GF-D8 (cell line): ENCODE data around the gene OPN1SW.
A peak's percentile ranks its signal among the peaks of the same experiment; 100 is the strongest.

Experiments used
- DNase-seq: peaks from one replicate; lab custom pipeline; 2025; lab: John Stamatoyannopoulos, UW

Gene OPN1SW

GRCh38 chr7:128757203-128757602 is 18.4 kb downstream of the OPN1SW start:
- DNase-seq = no peak

- DNase-seq = no peak
These were observed 19.6 kb downstream of the OPN1SW start for GRCh38 chr7:128755819-128756476.

- DNase-seq = no peak
These were observed 20.3 kb downstream of the OPN1SW start for GRCh38 chr7:128755075-128755818.

- DNase-seq = no peak
These were observed 23.3 kb downstream of the OPN1SW start for GRCh38 chr7:128752251-128752650.

- no peak for DNase-seq
These were observed 28.1 kb downstream of the OPN1SW start for GRCh38 chr7:128747327-128748079.

GRCh38 chr7:128745706-128746105 is 29.9 kb downstream of the OPN1SW start:
- no peak for DNase-seq

GRCh38 chr7:128744366-128744905 is 31.2 kb downstream of the OPN1SW start:
- DNase-seq = no peak

GRCh38 chr7:128743112-128743772 is 32.4 kb downstream of the OPN1SW start:
- no peak for DNase-seq

GRCh38 chr7:128742206-128742605 is 33.4 kb downstream of the OPN1SW start:
- DNase-seq = no peak

GRCh38 chr7:128741491-128741890 is 34.1 kb downstream of the OPN1SW start:
- DNase-seq = no peak

GRCh38 chr7:128740996-128741395 is 34.6 kb downstream of the OPN1SW start:
- DNase-seq = no peak

GRCh38 chr7:128739990-128740682 is 35.5 kb downstream of the OPN1SW start:
- no peak for DNase-seq

- peak; percentile 84 for DNase-seq
These were observed 36.3 kb downstream of the OPN1SW start, which contains the start of gene CALU for GRCh38 chr7:128739048-128739962. TSS of gene CALU (plus strand) at chr7:128739359. CDS start at chr7:128748584, 9,225 bp downstream.

GRCh38 chr7:128738570-128739047 is 37.0 kb downstream of the OPN1SW start:
- peak; percentile 7 for DNase-seq

- no peak for DNase-seq
These were observed 37.7 kb downstream of the OPN1SW start for GRCh38 chr7:128737867-128738385.

- DNase-seq = no peak
These were observed 38.2 kb downstream of the OPN1SW start for GRCh38 chr7:128737441-128737840.

GRCh38 chr7:128735436-128735835 is 40.2 kb downstream of the OPN1SW start:
- DNase-seq = peak; percentile 66

GRCh38 chr7:128734890-128735289 is 40.7 kb downstream of the OPN1SW start:
- peak; percentile 4 for DNase-seq

- DNase-seq = no peak
These were observed 42.3 kb downstream of the OPN1SW start for GRCh38 chr7:128733278-128733645.
